CD4-positive, alpha-beta T cell treated with Interleukin-10 for 1 hour (primary cell): ENCODE data around the gene HNRNPA3.
A peak's percentile ranks its signal among the peaks of the same experiment; 100 is the strongest.
"Not testable (repeated sequence)": the region's sequence is repeated elsewhere in the genome, so short reads cannot be mapped to it uniquely, and the experiment has no call there.

Experiments used
- DNase-seq: peaks from one replicate; pipeline ENCODE4 v3.0.0-alpha.2; 2020

The HNRNPA3 gene

GRCh38 chr2:177235855-177236437 lies 23.4 kb downstream of the HNRNPA3 start:
- no peak for DNase-seq

GRCh38 chr2:177237932-177238331 lies 25.3 kb downstream of the HNRNPA3 start:
- DNase-seq: no peak

- no peak for DNase-seq
Observed at GRCh38 chr2:177239053-177239452, 26.5 kb downstream of the HNRNPA3 start.

GRCh38 chr2:177239932-177240630 lies 27.5 kb downstream of the HNRNPA3 start:
- peak; percentile 65 for DNase-seq

GRCh38 chr2:177241711-177242120 lies 29.1 kb downstream of the HNRNPA3 start:
- DNase-seq: no peak

GRCh38 chr2:177242121-177242987 lies 29.8 kb downstream of the HNRNPA3 start:
- no peak for DNase-seq

- no peak for DNase-seq
Observed at GRCh38 chr2:177243073-177243472, 30.5 kb downstream of the HNRNPA3 start.

GRCh38 chr2:177243476-177243875 lies 30.9 kb downstream of the HNRNPA3 start:
- DNase-seq: no peak

GRCh38 chr2:177244244-177244771 lies 31.7 kb downstream of the HNRNPA3 start:
- DNase-seq: no peak

- no peak for DNase-seq
Observed at GRCh38 chr2:177245010-177245422, 32.4 kb downstream of the HNRNPA3 start.

GRCh38 chr2:177246000-177246399 lies 33.4 kb downstream of the HNRNPA3 start:
- no peak for DNase-seq

GRCh38 chr2:177246523-177247030 lies 34.0 kb downstream of the HNRNPA3 start:
- not testable (repeated sequence) for DNase-seq

GRCh38 chr2:177247693-177248262 lies 35.2 kb downstream of the HNRNPA3 start:
- no peak for DNase-seq

- no peak for DNase-seq
Observed at GRCh38 chr2:177249038-177249437, 36.4 kb downstream of the HNRNPA3 start.

GRCh38 chr2:177250461-177250860 lies 37.9 kb downstream of the HNRNPA3 start:
- no peak for DNase-seq

GRCh38 chr2:177251165-177251542 lies 38.6 kb downstream of the HNRNPA3 start:
- DNase-seq: no peak

- no peak for DNase-seq
Observed at GRCh38 chr2:177252808-177253531, 40.4 kb downstream of the HNRNPA3 start.

GRCh38 chr2:177253704-177254103 lies 41.1 kb downstream of the HNRNPA3 start:
- DNase-seq: no peak

GRCh38 chr2:177254433-177255226 lies 42.0 kb downstream of the HNRNPA3 start:
- no peak for DNase-seq

- no peak for DNase-seq
Observed at GRCh38 chr2:177255227-177255601, 42.6 kb downstream of the HNRNPA3 start.

- no peak for DNase-seq
Observed at GRCh38 chr2:177256026-177256425, 43.4 kb downstream of the HNRNPA3 start.
